ENCODE measurements around the gene LIMK1.

The LIMK1 gene

DNA sequence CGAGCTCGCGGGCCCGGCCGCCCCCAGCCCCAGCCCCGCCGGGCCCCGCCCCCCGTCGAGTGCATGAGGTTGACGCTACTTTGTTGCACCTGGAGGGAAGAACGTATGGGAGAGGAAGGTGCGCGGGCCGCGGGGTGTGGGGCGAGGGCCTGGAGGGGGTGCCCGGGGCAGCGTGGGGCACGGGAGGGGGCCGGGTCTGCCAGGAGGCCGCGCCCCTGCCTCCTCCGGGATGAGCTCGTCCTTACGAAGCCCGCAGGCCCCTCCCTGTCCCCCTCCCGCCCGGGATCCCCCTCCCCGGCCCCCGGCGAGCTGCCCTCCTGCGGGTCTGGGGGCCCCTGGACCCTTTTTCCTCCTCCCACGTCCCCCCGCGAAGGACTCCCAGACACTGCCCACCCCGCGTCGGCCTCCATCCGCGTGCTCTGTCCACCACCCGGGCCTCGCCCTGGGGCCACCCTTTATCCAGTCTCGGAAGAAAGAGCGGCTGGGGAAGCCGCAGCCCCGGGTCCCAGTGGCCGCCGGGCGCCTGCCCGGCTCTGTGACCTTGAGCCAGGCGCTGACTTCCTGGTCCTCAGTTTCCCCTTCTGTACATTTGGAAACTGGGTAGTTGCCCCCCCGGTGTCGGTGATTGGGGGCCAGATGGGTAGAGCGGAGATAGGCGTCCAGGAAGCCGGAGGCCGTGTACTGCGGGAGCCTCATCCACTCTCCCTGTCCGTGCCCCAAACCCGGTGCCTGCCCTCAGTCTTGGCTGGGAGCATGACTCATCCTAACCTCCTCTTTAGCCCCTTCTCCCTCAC is 521 bp downstream of the LIMK1 start:
- Histone ChIP-seq H3K79me2 (ENCODE audit: insufficient read depth, low read length) (no peaks in the 10 kb centered on the region), H3K4me3 (ENCODE audit: insufficient read depth, low read length, poor library complexity, severe bottlenecking) (peak overlapping the region; percentile 73), H3K9me3 (ENCODE audit: insufficient read depth, low read length) (no peaks in the 10 kb centered on the region), H3K4me2 (ENCODE audit: low read depth, low read length, poor library complexity, severe bottlenecking) (peak overlapping the region; percentile 93), H3K36me3 (ENCODE audit: low read length) (no peaks in the 10 kb centered on the region), H3K9me2 (replicated peaks; ENCODE audit: insufficient read depth, low read length) (no peaks in the 10 kb centered on the region), H3K27ac (ENCODE audit: low read depth, low read length) (no peak overlapping the region), H3K9ac (ENCODE audit: low read length) (peak overlapping the region; percentile 72), H4K20me1 (ENCODE audit: low read depth, low read length) (no peaks in the 10 kb centered on the region), H3K27me3 (ENCODE audit: low read length) (no peaks in the 10 kb centered on the region), H3F3A (ENCODE audit: insufficient read depth) (no peaks in the 10 kb centered on the region), H2AFZ (ENCODE audit: low read depth, low read length, severe bottlenecking) (peak overlapping the region; percentile 77)
- TF ChIP-seq CTCF (IDR thresholded peaks at IDR 0.05; ENCODE audit: insufficient read depth, low read length, poor library complexity, severe bottlenecking) (no peak), EZH2phosphoT487 (conservative IDR thresholded peaks at IDR 0.05; ENCODE audit: low read length) (no peak)

- H2AFZ ChIP-seq (ENCODE audit: low read depth, low read length, severe bottlenecking): no peak overlapping the region
- no peaks in the 10 kb centered on the region for H3K9me3 ChIP-seq (ENCODE audit: insufficient read depth, low read length)
- no peak for TF ChIP-seq CTCF (IDR thresholded peaks at IDR 0.05; ENCODE audit: insufficient read depth, low read length, poor library complexity, severe bottlenecking)
- no peak for TF ChIP-seq EZH2phosphoT487 (conservative IDR thresholded peaks at IDR 0.05; ENCODE audit: low read length)
- H3K9me2 ChIP-seq (replicated peaks; ENCODE audit: insufficient read depth, low read length): no peaks in the 10 kb centered on the region
- H3K27me3 ChIP-seq (ENCODE audit: low read length): no peaks in the 10 kb centered on the region
- H4K20me1 ChIP-seq (ENCODE audit: low read depth, low read length): no peaks in the 10 kb centered on the region
- peak overlapping the region; percentile 73 for H3K4me3 ChIP-seq (ENCODE audit: insufficient read depth, low read length, poor library complexity, severe bottlenecking)
- H3K36me3 ChIP-seq (ENCODE audit: low read length): no peaks in the 10 kb centered on the region
- H3K27ac ChIP-seq (ENCODE audit: low read depth, low read length): no peak overlapping the region
- H3K4me2 ChIP-seq (ENCODE audit: low read depth, low read length, poor library complexity, severe bottlenecking): peak overlapping the region; percentile 93
- H3K79me2 ChIP-seq (ENCODE audit: insufficient read depth, low read length): no peaks in the 10 kb centered on the region
- H3K9ac ChIP-seq (ENCODE audit: low read length): peak overlapping the region; percentile 72
- H3F3A ChIP-seq (ENCODE audit: insufficient read depth): no peaks in the 10 kb centered on the region
These were observed 1.3 kb downstream of the LIMK1 start for GRCh38 chr7:74084722-74085578.

- no peaks in the 10 kb centered on the region for H3K9me2 ChIP-seq (replicated peaks; ENCODE audit: insufficient read depth, low read length)
- TF ChIP-seq CTCF (IDR thresholded peaks at IDR 0.05; ENCODE audit: insufficient read depth, low read length, poor library complexity, severe bottlenecking) (no peak), EZH2phosphoT487 (conservative IDR thresholded peaks at IDR 0.05; ENCODE audit: low read length) (no peak)
- no peak overlapping the region for H3K9ac ChIP-seq (ENCODE audit: low read length)
- H3F3A ChIP-seq (ENCODE audit: insufficient read depth): no peaks in the 10 kb centered on the region
- no peak overlapping the region for H3K4me2 ChIP-seq (ENCODE audit: low read depth, low read length, poor library complexity, severe bottlenecking)
- H3K9me3 ChIP-seq (ENCODE audit: insufficient read depth, low read length): no peaks in the 10 kb centered on the region
- no peak overlapping the region for H2AFZ ChIP-seq (ENCODE audit: low read depth, low read length, severe bottlenecking)
- H3K27ac ChIP-seq (ENCODE audit: low read depth, low read length): no peak overlapping the region
- no peaks in the 10 kb centered on the region for H3K27me3 ChIP-seq (ENCODE audit: low read length)
- no peak overlapping the region for H3K4me3 ChIP-seq (ENCODE audit: insufficient read depth, low read length, poor library complexity, severe bottlenecking)
- H4K20me1 ChIP-seq (ENCODE audit: low read depth, low read length): no peaks in the 10 kb centered on the region
- H3K36me3 ChIP-seq (ENCODE audit: low read length): no peaks in the 10 kb centered on the region
- no peaks in the 10 kb centered on the region for H3K79me2 ChIP-seq (ENCODE audit: insufficient read depth, low read length)
These were observed 4.3 kb downstream of the LIMK1 start for GRCh38 chr7:74087791-74088453.
